HG03045 (cell line): Measurements from ENCODE around the gene TBC1D1.

ENCODE experiments used
- ATAC-seq: cut with Tn5 transposase; IDR thresholded peaks from one replicate; pipeline ENCODE4 v1.9.1; 2021; ENCODE audit warnings: mild to moderate bottlenecking, moderate library complexity; ENCODE audit not compliant: unreplicated experiment

TBC1D1 gene

GRCh38 chr4:38095691-38096090 is 204.8 kb downstream of the TBC1D1 start:
- no peak for ATAC-seq

GRCh38 chr4:38097818-38098217 is 206.9 kb downstream of the TBC1D1 start:
- no peak for ATAC-seq

- ATAC-seq: no peak
Measured at GRCh38 chr4:38099020-38099600, 208.2 kb downstream of the TBC1D1 start.

- ATAC-seq: no peak
Measured at GRCh38 chr4:38099908-38100407, 209.1 kb downstream of the TBC1D1 start.

- ATAC-seq: no peak
Measured at GRCh38 chr4:38100474-38101255, 209.8 kb downstream of the TBC1D1 start.

GRCh38 chr4:38101563-38101962 is 210.7 kb downstream of the TBC1D1 start:
- ATAC-seq: no peak

GRCh38 chr4:38102957-38103588 is 212.2 kb downstream of the TBC1D1 start:
- ATAC-seq: no peak

- ATAC-seq: peak; percentile 87
Measured at GRCh38 chr4:38105475-38106220, 214.8 kb downstream of the TBC1D1 start.

GRCh38 chr4:38106311-38106710 is 215.4 kb downstream of the TBC1D1 start:
- ATAC-seq: no peak

- ATAC-seq: no peak
Measured at GRCh38 chr4:38106886-38107514, 216.1 kb downstream of the TBC1D1 start.

- ATAC-seq: no peak
Measured at GRCh38 chr4:38107818-38108217, 216.9 kb downstream of the TBC1D1 start.

GRCh38 chr4:38109370-38109769 is 218.5 kb downstream of the TBC1D1 start:
- ATAC-seq: no peak

- no peak for ATAC-seq
Measured at GRCh38 chr4:38109896-38110295, 219.0 kb downstream of the TBC1D1 start.

- ATAC-seq: no peak
Measured at GRCh38 chr4:38111024-38111423, 220.1 kb downstream of the TBC1D1 start.

GRCh38 chr4:38111717-38112116 is 220.8 kb downstream of the TBC1D1 start:
- no peak for ATAC-seq

GRCh38 chr4:38113132-38113531 is 222.2 kb downstream of the TBC1D1 start:
- ATAC-seq: no peak

- ATAC-seq: no peak
Measured at GRCh38 chr4:38113551-38113950, 222.7 kb downstream of the TBC1D1 start.

GRCh38 chr4:38114386-38115150 is 223.7 kb downstream of the TBC1D1 start:
- ATAC-seq: no peak

GRCh38 chr4:38115601-38116000 is 224.7 kb downstream of the TBC1D1 start:
- no peak for ATAC-seq

- no peak for ATAC-seq
Measured at GRCh38 chr4:38117591-38117990, 226.7 kb downstream of the TBC1D1 start.
